Anterior cingulate cortex (tissue), 58 donors: ENCODE measurements around the gene QKI.
"Not testable (repeated sequence)": the region's sequence is repeated elsewhere in the genome, so short reads cannot be mapped to it uniquely, and the experiment has no call there.

Experiments used
- DNase-seq, 58 donors: peaks; one replicate each; lab custom pipeline; 2025; lab: John Stamatoyannopoulos, UW

The QKI gene

DNA sequence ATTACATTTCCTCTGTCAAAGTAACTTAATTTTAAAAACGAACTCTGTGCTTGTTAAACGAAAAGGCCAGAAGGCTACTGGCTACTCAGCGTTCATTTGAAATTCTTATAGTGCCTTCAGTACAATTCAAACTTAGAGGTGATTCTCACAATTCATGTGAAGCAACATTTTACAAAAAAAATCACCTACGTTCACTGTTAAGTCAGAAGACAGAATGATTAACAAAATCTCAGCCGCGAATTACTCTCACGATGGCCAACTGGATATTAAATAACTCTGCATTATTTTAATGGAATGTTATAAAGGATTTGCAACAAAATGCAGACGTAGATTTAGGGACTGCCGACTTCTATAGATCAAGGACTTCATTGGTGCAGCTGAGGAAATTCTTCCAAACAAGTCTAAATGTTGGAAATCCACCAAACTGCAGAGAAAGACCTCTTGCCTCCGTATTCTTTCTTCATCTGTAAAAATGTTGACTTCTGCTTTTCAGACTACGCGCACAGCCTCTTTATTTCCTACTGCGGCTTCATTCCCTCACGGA, 1.6 kb upstream of the QKI start:
- DNase-seq, result no peak

DNA sequence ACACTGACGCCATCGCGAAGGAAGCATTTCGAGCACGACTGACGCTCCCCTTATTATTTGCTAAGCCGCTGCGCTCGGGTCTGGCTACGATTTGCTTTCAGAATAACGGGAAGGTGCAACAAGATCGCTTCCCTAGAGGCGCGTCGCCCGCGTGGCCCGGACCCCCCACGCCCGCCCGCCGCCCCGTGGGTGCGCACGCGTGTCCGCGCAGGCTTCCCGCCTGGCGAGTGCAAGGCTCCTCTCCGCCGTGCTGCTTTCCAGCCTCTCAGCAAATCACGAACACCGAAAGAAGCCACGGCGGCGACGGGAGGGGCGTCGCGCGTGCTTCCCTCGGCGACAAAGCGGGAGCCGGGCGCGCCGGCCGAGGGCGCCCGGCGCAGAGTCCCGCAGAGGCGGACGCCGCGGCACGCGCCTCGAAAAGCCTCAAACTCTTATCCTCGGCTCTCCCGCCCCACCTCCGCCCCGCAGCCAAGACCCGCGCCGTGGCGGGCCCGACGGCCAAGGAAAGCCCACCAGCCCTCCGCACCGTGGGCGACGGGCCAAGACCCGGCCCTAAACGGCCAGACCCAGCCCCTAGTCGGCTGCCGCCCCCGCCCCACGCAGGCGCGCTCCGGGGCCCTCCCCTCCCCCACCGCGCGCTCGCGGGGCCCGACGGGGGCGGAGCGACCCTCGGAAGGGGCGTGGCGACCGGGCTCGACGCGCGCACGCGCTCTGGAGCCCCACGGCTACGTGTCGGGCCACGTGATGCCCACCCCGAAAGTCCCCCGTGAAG, 987 bp upstream of the QKI start:
- DNase-seq, result peak; percentile 16 to 94 (median 87)

DNA sequence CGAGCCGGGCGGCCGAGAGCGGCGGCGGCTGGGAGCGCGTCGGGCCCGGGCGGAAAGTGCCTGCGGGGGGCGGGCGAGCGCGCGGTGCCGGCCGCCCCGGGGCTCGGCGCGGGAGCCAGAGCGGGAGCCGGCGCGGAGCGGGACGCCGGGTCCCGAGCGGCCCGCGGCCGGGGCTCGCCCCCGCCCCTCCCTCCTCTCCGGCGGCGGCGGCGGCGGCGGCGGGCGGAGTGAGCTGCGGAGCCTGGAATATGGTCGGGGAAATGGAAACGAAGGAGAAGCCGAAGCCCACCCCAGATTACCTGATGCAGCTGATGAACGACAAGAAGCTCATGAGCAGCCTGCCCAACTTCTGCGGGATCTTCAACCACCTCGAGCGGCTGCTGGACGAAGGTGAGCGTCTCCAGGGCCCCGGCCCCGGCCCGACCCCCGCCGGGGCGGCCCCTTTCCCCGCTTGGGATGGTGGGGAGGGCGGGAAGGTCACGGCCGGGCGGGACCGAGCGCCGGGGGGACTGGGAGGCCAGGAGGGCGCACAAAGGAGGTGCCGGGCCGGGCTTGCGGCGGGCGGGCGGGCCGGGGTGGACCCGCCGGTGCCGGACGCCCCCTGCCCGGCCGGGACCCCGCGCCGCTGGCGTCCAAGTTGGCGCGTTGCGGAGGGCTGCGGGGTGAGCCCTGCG, 565 bp downstream of the QKI start:
- DNase-seq, result no peak

DNA sequence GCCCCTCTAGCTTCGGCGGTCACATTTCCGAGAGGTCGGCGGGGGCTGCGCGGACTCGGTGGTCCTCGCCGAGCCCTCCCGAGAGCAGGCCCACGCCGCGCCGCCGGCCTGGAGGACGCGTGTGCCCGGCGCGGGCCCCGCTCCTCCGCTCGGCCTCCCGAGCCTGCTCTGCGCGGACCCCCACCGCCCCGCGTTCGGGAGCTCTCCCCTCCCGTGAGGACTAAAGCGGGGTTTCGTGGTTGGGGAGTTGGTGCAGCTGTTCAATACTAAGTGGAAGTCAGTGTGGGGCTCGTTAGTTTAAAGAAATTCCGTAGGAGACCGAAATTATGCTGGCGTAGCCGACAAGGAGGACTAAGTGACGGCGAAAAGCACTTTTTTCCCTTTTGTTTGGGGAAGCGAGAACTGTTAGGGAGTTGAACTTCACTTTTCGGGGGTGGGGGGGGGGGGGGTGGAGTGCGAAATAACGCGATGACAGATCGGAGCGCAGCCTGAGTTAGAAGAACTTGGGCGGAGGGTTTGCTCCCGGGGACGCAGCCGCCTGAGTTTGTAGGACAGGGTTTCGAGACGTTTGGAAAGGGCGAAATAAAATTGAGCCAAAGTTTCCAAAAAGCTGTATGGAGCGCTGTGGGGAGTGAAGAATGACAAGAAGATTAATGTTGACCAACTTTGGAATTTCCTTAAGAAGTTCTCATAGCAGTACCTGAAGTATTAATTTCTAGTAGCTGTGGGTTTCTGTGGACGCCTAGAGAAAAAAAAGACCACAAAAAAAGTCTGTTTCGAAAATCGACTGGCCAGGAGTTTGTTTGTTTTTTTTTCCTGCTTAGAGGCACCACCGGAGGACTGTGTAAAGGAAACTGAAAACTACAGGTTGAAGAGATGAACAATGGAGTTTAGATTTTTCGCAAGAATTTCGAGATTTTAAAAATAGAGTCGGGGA, 1.4 kb downstream of the QKI start:
- peak in 2 of 58 donors; percentile 24 to 29 for DNase-seq

DNA sequence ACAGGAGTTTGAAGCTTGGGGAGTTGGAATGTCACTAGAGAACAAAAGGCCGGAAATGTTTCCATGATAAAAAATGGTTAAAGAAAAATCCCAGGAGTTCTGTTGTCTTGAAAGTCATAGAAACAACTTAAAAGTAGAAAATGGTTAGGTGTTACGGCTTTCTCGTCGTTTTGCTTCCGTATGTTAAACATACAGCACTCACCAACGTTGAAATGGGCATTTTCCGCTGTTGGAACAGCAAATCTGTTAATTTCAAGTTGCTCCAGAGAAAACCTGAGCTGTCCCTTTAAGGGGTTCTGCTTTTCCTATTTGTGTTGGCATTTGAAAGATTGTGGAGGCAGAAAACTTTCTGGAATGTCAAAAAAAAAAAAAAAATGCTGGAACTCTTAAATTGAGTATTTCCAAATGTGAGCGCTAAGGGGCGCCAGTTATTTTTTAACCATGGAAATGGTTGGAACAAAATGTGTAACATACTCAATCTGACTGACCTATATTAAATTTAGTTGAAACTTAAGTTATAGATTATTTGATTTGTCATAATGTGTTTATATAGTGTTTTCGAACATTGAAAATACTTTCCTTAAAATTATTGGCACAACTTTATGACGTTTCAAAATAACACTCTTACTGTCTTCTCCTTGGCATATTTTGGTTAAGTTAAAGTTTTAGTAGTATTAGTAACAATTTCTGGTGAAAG, 2.2 kb downstream of the QKI start:
- peak in 8 of 58 donors; percentile 24 to 65 (median 32) for DNase-seq

DNA sequence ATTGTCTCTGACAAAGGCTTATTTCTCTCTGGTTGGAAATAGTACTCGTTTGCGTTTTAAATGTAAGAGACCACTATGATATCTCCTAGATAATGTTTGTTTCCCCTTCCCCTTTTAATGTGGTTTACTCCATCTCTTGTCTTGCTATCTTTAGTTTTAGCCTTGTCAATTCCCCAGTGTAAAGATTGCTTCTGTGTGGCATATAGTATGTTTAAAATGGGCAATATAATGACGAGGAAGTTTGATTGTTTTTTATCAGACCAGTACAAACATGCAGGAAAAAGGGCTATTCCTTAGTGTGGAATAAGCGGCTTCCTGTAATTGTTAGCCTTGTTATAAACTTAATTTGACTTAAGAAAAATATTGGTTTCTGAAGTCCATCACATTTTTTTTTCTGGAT, 3.1 kb downstream of the QKI start:
- peak in 1 of 58 donors; percentile 26 for DNase-seq

DNA sequence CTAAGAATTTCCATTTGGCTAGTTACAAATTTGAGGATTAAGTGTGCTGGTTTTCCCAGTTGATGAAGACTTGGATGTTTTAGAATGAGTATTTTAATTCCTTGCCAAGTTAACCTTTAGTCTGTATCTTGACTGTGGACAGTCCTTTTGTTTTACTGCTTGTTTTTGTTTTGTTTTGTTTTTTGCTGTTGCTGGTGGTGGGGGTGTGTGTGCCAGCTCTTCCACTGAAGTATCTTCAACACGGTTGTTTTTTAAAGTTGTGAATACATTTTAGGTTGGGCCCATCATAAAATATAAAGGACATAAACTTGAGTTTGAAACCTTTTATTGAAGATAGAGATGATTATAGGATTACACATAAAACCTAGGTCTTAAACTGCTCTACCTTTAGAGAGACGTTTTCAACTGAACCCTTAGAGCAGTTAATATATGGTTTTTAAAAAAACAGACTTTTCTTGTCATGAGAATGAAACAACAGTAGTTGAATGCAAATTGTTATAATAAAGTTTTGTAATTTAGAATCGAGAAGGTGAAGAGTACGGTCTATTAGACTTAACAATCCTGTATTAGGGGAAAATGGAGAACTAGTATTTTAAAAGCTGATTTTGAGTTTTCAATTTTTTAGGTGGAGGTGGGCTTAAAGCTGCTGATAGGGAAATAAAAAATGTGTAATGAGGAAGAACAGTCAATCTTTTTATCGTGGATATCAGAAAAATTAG, 4.0 kb downstream of the QKI start:
- DNase-seq, result no peak

DNA sequence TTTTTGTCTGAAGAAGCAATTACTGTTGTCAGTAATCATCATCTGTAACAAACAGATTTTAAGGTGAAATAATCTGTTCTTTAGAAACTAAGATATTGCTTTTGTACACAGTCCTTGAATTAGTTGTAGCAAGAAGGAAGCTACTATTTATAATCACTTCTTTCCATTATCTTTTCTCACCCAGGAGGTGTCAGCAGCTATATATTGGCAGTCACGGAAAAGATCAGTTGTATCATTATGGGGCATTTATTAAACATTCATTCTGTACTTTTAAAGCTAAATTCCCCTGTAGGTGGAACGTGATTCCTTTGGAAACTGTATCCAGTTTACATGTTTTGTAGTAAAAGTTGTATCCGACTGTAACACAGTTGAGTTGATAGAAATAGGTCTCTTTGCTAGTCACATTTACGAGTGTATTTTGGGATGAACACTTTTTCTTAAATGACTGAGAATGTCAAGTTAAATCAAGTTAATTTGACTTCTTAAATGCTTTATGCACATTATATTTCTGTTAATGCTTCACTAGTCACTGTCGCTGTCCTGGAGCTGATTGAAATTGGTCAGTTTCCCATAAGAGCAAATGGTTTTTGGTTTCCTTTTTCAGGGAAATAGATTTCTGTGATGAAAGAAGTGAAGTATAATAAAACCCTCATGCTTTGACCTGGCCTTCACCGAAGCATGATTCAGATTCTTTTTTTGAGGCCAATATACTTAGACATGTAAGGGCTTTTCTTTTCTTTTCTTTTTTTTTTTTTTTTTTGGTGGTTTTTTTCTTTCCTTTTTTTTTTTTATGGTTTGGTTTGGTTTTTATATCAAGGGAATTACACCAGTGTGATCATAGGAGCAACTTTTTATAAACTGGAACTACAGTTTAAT, 5.1 kb downstream of the QKI start:
- no peak for DNase-seq

DNA sequence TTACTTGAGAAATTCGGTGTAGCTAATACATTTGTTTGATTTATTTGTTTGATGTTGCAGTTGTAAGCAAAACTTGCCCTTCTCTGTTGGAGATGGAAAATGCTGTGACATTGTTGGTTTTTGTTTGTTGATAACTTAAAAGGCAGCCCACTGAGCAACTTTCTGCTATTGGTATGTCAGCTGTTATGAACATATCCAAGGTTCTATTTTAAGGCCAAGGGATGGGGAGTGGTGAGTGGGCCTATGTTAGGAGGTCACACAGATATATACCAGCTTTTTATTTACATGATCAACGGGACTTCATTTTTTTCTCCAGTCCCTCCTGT, 5.7 kb downstream of the QKI start:
- DNase-seq, result no peak

DNA sequence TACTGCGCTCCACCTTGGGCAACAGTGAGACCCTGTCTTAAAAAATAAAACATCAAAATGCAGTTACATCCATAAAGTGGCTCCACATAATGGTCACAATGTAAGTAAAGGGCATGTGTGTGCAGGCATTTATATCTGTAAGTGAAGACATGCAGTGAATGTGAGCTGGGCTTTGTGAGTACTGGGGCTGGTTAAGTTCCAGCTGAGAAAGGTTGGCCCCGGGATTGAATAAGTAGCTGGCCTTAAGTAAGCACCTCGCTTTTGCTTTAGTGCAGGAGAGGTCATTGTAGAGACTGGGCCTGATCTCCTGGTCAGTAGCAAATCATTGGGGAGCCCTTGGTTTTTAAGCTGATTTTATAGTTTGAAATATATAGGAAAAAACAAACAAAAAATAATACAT, 8.0 kb downstream of the QKI start:
- DNase-seq, result no peak

DNA sequence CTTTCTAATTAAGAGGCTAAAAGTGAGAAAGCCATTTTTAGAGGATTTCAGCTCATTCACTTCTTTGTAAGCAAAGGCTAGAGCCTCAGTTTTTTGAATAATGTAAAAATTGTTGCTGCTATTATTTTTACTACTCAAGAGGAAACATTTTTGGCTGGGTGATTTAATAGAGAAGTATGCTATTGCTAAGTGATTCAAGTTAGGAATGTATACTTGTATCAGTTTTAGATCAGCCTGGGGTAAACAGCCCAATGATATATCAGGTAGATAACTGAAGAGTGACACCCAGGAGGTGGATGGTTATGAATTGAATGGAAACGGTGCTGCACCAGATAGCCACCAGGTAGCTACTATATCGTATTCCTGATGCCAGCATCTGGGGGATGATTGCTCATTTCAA, 9.2 kb downstream of the QKI start:
- DNase-seq, result no peak

DNA sequence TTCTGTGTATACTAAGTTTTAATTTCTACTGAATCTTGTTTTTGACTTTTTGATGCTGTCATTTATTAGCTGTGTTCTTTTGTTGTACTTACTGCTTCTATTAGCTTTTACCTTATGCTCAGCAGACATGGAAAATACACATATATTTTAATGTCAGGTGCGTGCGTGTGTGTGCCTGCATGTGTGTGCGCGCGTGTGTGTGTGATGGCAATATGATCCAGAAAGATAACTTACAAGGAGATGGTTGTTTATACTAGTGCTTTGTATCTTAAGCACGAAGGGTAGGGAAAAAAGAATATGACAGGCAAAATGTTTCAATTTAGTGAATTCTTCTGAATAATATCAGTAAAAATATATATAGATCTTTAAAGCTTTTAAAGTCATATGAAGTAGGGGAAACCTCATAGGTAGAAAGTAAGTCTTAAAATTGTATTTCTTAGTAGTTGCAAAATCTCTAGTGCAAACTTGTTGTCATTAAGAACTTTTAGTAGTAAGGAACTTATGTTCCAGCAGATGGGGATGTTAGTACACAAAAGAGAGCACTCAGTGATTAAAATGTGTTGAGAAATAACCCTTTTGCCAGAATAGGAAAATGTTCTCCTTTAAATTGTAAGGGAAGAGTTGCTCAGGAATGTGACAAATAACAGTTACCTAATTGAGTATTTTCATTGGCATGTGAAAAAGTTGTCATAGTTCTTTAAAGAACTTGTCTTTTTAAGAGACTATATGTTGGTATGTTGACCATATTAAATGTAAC, 13.2 kb downstream of the QKI start:
- DNase-seq, result peak in 1 of 58 donors; percentile 31

DNA sequence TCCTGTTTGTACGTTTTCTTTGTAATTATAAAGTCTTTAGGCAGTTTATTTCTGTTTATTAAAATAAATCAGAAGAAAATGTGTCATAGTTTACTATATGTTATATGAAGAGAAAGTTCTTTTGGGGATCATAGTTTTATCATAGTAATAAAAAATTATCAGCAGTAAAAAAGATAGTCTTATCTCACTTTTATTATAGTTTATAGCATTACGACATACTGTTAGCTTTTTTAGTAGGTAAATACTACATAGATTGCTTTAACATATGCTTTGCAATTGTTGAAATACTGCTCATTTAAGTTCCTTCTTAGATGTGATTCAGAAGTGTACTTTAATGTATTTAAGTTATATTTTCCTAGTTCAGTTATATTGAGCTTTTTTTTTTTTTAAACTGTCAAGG, 13.9 kb downstream of the QKI start:
- DNase-seq, result no peak

DNA sequence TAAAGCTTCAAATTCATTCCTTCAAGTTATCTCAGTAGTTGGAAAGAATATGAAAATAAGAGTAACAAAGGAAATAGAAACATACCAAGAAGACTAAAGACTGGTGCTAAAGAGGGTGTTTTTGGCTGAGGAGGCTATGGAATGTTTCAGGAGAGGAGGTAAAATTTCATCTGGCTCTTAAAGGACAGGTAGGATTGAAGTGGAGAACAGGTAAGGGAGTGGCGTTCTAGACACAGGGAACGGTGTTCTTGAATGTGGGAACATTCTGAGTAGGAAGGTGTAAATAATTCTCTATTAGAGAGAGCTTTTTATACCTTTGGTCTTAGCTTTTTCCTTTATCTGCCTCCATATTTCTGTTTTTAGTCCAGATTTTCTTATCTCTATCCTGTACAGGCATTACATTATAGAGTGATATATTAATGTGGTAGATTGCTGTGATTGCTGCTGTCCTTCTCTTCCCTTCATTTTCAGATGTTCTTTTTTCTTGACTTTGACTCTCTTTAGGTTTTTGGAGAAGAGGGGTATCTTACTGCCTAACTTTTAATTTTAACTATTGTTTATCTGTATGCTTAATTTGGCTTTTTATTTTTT, 15.4 kb downstream of the QKI start:
- no peak for DNase-seq

DNA sequence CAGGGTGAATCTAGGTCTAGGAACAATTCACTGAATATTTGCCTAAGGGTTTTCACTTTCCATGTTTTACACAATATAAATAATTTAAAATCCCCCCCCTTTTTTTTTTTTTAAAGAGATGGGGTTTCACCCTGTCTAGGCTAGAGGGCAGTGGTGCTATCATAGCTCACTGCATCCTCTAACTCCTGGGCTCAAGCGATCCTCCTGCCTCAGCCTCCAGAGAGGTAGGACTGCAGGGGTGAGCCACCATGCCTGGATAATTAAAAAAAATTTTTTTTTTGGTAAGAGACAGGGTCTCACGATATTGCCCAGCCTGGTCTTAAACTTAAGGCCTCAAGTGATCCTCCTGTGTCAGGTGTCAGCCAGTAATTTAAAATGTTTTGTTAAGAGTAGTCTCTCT, 17.8 kb downstream of the QKI start:
- DNase-seq, result no peak

DNA sequence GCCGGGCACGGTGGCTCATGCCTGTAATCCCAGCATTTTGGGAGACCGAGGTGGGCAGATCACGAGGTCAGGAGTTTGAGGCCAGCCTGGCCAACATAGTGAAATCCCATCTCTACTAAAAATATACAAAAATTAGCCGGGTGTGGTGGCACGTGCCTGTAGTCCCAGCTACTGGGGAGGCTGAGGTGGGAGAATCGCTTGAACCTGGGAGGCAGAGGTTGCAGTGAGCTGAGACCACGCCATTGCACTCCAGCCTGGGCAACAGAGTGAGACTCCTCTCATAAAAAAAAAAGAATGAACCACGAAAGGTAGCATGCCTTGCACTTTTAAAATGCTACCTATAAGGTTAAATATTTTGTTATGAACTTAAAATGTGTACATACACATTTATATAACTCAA, 19.0 kb downstream of the QKI start:
- DNase-seq, result not testable (repeated sequence)

DNA sequence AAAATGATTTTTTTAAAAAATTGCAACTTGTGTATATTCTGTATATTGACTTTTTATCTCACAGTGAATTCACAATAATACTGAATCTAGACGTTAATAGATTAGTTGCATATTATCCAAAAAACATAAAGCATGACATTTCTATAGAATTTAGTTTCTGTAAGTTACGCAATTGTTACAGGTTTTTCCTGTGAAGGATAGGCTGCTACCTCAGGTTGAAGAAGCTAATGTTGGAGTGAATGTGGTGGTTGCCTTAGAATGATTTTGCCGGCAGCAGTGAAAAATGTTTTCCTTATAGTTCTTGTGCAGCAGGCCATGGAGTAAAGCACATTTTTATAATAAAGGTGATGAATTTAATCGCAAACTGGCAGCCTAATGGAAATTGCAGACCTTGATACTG, 20.5 kb downstream of the QKI start:
- DNase-seq, result no peak

DNA sequence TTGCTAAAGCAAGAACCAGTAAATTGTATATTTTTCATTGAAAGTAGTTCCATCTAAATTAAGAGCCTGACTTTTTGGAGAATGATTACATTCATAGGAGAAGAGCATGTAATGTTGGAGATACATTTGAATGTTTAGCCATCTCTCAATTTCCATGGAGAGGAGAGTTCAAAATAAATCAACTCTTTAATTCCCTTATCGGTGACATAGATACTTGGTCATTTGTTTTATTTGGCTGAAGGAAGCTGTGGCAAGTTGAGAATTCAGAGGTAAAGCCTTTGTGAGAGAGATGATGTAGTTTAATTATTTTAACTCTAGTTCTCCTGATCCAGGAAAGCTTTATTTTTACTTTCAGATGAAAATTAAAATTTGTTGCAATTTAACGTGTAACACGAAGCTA, 22.3 kb downstream of the QKI start:
- no peak for DNase-seq
